Kidney (tissue), 14 donors: ENCODE results near the gene SLC2A9. TPM values are rescaled to one million over a fixed set of nuclear protein-coding genes. Genes with fewer than 3 reads are reported as not detected.

Experiments
- DNase-seq, 5 donors: peaks; one replicate each; pipeline ENCODE4 v3.0.0-alpha.2; 2013 to 2020
- FAIRE-seq: peaks from 2 replicates; lab custom pipeline; 2012; peaks lifted over from hg19 to GRCh38; lab: Jason Lieb, UNC
- H3K27ac ChIP-seq, 2 donors: one replicate each; pipeline ENCODE4 v1.7.0; 2013; ENCODE audit warnings: low read depth in 2 of 2, low read length in 2 of 2, inconsistent platforms in 1 of 2
- H3K27me3 ChIP-seq: one replicate; pipeline ENCODE4 v1.7.1; 2013; ENCODE audit warnings: low read length, inconsistent platforms; ENCODE audit not compliant: control insufficient read depth, insufficient read depth
- H3K36me3 ChIP-seq, 3 donors: one replicate each; pipeline versions ENCODE4 v1.7.0 to v1.7.1; 2013; ENCODE audit warnings: low read length in 3 of 3, control low read depth in 1 of 3, inconsistent platforms in 1 of 3; ENCODE audit not compliant: insufficient read depth in 3 of 3, control insufficient read depth in 2 of 3
- H3K4me1 ChIP-seq, 3 donors: one replicate each; pipeline versions ENCODE4 v1.7.0 to v1.7.1; 2013; ENCODE audit warnings: low read length in 3 of 3, inconsistent platforms in 1 of 3, low read depth in 1 of 3; ENCODE audit not compliant: control insufficient read depth in 2 of 3, insufficient read depth in 2 of 3
- H3K4me3 ChIP-seq, 3 donors: one replicate each; pipeline versions ENCODE4 v1.7.0 to v1.8.1; 2013; ENCODE audit warnings: low read length in 3 of 3, control low read depth in 1 of 3, inconsistent platforms in 1 of 3
- H3K9ac ChIP-seq, 3 donors: one replicate each; pipeline versions ENCODE4 v1.7.0 to v1.7.1; 2013; ENCODE audit warnings: low read length in 3 of 3, control low read depth in 1 of 3, inconsistent platforms in 1 of 3
- H3K9me3 ChIP-seq, 3 donors: one replicate each; pipeline versions ENCODE4 v1.7.0 to v1.7.1; 2013; ENCODE audit warnings: low read length in 3 of 3, control low read depth in 1 of 3, inconsistent platforms in 1 of 3; ENCODE audit not compliant: control insufficient read depth in 2 of 3, insufficient read depth in 1 of 3
- CTCF ChIP-seq: IDR thresholded peaks from 3 replicates; pipeline ENCODE4 v1.5.1; 2012; ENCODE audit warnings: mild to moderate bottlenecking, moderate library complexity, borderline replicate concordance; ENCODE audit not compliant: insufficient read depth; ENCODE audit errors: extremely low read depth
- intact Hi-C: fragments of 100-400 bp; cut with DNase I; formaldehyde crosslinking; loops from one replicate; pipeline ENCODE4 v1.11.1; 2022
- polyA plus RNA-seq: library from polyadenylated mRNA; stranded (reverse); fragments of 350-450 nt; fragmentation: Illumina TruSeq; extraction: RNeasy Lipid Tissue Mini Kit (QIAGEN cat#74804); gene quantifications from one replicate; pipeline ENCODE4 v1.2.3, GENCODE V29; 2014; ENCODE audit warnings: low read depth, low replicate concordance; ENCODE audit not compliant: insufficient read depth
- total RNA-seq: library from RNA; stranded (reverse); fragmentation: NEBNext Ultra II Directional; extraction: Animal tissue kit (Norgen Biotek cat#: 25700); gene quantifications from one replicate; pipeline ENCODE4 v1.2.1, GENCODE V29; 2021
- donor health status: control.
- donor health status: control.
- donor health status: control.
- donor health status: control.
- donor health status: control.
- donor health status: DM: yes; HTN: yes; CAD: no.
- donor health status: Normal renal cell carcinoma (clear cell type).

Gene SLC2A9
- total and polyA plus RNA-seq, 2 donors from 2014 or later = 41.5 to 47.6 TPM

- peaks cover 0 to 36% (median 10%) of the 10 kb centered on the region in 3 donors for H3K4me1 ChIP-seq
- no peaks in the 10 kb centered on the region for H3K27me3 ChIP-seq
- no peak for FAIRE-seq
- H3K9me3 ChIP-seq = no peaks in the 10 kb centered on the region
- intact Hi-C loops = no loop called here
- no peak overlapping the region for H3K4me3 ChIP-seq
- H3K9ac ChIP-seq = no peak overlapping the region
- H3K27ac ChIP-seq = no peak overlapping the region
- TF ChIP-seq CTCF = no peak
- no peaks in the 10 kb centered on the region for H3K36me3 ChIP-seq
- DNase-seq = peak in 2 of 5 donors; percentile 39 to 49
Observed at GRCh38 chr4:10051517-10052135, 30.3 kb upstream of the SLC2A9 start.

GRCh38 chr4:10050721-10051120 is 29.4 kb upstream of the SLC2A9 start:
- H3K36me3 ChIP-seq = no peaks in the 10 kb centered on the region
- H3K4me3 ChIP-seq = no peak overlapping the region
- TF ChIP-seq CTCF = no peak
- H3K9me3 ChIP-seq = no peaks in the 10 kb centered on the region
- DNase-seq (peak in 1 of 5 donors; percentile 28), FAIRE-seq (no peak)
- H3K27ac ChIP-seq = no peak overlapping the region
- H3K9ac ChIP-seq = no peak overlapping the region
- intact Hi-C loops = no loop called here
- no peaks in the 10 kb centered on the region for H3K27me3 ChIP-seq
- H3K4me1 ChIP-seq = peaks cover 0 to 34% (median 7%) of the 10 kb centered on the region in 3 donors

- TF ChIP-seq CTCF = no peak
- intact Hi-C loops = no loop called here
- Histone ChIP-seq H3K27me3 (no peaks in the 10 kb centered on the region), H3K4me3 (no peak overlapping the region), H3K9ac (no peak overlapping the region), H3K4me1 (peaks cover 0 to 29% (median 7%) of the 10 kb centered on the region in 3 donors), H3K27ac (no peak overlapping the region), H3K36me3 (no peaks in the 10 kb centered on the region), H3K9me3 (no peaks in the 10 kb centered on the region)
- FAIRE-seq (no peak), DNase-seq (peak in 1 of 5 donors; percentile 25)
Observed at GRCh38 chr4:10050261-10050661, 29.0 kb upstream of the SLC2A9 start.
